Upper lobe of left lung (tissue), 4 donors: ENCODE data around the gene SPATA20.

Experiments used
- CTCF ChIP-seq, 6 experiments: fragments of 450-650 bp in 4 of 6; fragments of 200-600 bp in 2 of 6; sonication (generic) in 2 of 6; IDR thresholded peaks; one replicate each; pipeline ENCODE4 v1.5.1; 2016 to 2019; ENCODE audit warnings: antibody characterized with exemption in 6 of 6
- POLR2AphosphoS5 ChIP-seq, 2 donors: sonication (generic); formaldehyde crosslinking; IDR thresholded peaks; one replicate each; pipeline ENCODE4 v1.5.1; 2017; ENCODE audit warnings: antibody characterized with exemption in 2 of 2

DNA sequence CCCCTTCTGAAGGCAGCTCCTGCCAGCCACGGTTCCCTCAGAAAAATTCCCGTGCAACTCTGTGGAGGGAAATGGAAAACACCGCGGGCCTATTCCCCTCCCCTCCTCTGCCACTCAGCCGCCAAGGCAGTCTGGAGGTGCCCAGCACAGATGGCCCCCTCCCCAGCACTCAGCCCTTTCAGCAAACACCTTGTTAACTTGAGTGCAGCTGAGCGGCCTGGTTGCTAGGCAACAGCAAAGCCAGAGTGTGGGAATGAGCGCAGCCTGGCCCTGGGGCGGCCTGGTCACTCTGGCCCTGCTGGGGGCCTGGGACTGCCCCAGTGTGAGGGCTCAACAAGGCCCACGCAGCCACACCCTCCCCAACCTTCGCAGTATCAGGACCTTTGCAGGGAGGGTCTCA is 46.3 kb downstream of the SPATA20 start:
- TF ChIP-seq CTCF (IDR thresholded peaks at IDR 0.05), result no peak
- no peak for TF ChIP-seq POLR2AphosphoS5 (IDR thresholded peaks at IDR 0.05)
